HG03342 (cell line): ENCODE data around the gene SLC12A4.
"Not testable (repeated sequence)": the region's sequence is repeated elsewhere in the genome, so short reads cannot be mapped to it uniquely, and the experiment has no call there.

Experiments
- ATAC-seq: cut with Tn5 transposase; IDR thresholded peaks from one replicate; pipeline ENCODE4 v1.9.1; 2021; ENCODE audit warnings: mild to moderate bottlenecking, moderate library complexity; ENCODE audit not compliant: unreplicated experiment

Gene SLC12A4

GRCh38 chr16:67942510-67943255 is 25.8 kb downstream of the SLC12A4 start:
- ATAC-seq = no peak

- peak; percentile 64 for ATAC-seq
Measured at GRCh38 chr16:67942200-67942509, 26.3 kb downstream of the SLC12A4 start.

- ATAC-seq = no peak
Measured at GRCh38 chr16:67941469-67942199, 26.8 kb downstream of the SLC12A4 start.

GRCh38 chr16:67940446-67941089 is 27.9 kb downstream of the SLC12A4 start:
- ATAC-seq = no peak

- no peak for ATAC-seq
Measured at GRCh38 chr16:67939507-67940445, 28.7 kb downstream of the SLC12A4 start.

- not testable (repeated sequence) for ATAC-seq
Measured at GRCh38 chr16:67937713-67938112, 30.7 kb downstream of the SLC12A4 start.

GRCh38 chr16:67936880-67937605 is 31.4 kb downstream of the SLC12A4 start:
- ATAC-seq = peak; percentile 56

GRCh38 chr16:67936124-67936879 is 32.1 kb downstream of the SLC12A4 start, which contains the start of gene PSMB10:
Gene PSMB10, minus strand, starts transcription at chr16:67936850. Its CDS starts 101 bp downstream, at chr16:67936749.
- ATAC-seq = no peak

- peak; percentile 90 for ATAC-seq
Measured at GRCh38 chr16:67935402-67936123, 32.9 kb downstream of the SLC12A4 start.

- ATAC-seq = no peak
Measured at GRCh38 chr16:67935101-67935401, 33.4 kb downstream of the SLC12A4 start.

- ATAC-seq = no peak
Measured at GRCh38 chr16:67934306-67935100, 33.9 kb downstream of the SLC12A4 start.

- no peak for ATAC-seq
Measured at GRCh38 chr16:67933805-67934204, 34.6 kb downstream of the SLC12A4 start.

GRCh38 chr16:67932462-67932840 is 36.0 kb downstream of the SLC12A4 start:
- no peak for ATAC-seq

- ATAC-seq = no peak
Measured at GRCh38 chr16:67931712-67932461, 36.5 kb downstream of the SLC12A4 start, which contains the start of gene CTRL. Gene CTRL, minus strand, starts transcription at chr16:67931862. Its CDS starts 10 bp downstream, at chr16:67931852.

- ATAC-seq = no peak
Measured at GRCh38 chr16:67930678-67931211, 37.7 kb downstream of the SLC12A4 start.

GRCh38 chr16:67930191-67930590 is 38.2 kb downstream of the SLC12A4 start:
- no peak for ATAC-seq
